ENCODE data around the gene PCSK9. TPM values are rescaled to one million over a fixed set of nuclear protein-coding genes. Genes with fewer than 3 reads are reported as not detected.

The PCSK9 gene
- total RNA-seq, 2 experiments from 2014 or later = not detected

DNA sequence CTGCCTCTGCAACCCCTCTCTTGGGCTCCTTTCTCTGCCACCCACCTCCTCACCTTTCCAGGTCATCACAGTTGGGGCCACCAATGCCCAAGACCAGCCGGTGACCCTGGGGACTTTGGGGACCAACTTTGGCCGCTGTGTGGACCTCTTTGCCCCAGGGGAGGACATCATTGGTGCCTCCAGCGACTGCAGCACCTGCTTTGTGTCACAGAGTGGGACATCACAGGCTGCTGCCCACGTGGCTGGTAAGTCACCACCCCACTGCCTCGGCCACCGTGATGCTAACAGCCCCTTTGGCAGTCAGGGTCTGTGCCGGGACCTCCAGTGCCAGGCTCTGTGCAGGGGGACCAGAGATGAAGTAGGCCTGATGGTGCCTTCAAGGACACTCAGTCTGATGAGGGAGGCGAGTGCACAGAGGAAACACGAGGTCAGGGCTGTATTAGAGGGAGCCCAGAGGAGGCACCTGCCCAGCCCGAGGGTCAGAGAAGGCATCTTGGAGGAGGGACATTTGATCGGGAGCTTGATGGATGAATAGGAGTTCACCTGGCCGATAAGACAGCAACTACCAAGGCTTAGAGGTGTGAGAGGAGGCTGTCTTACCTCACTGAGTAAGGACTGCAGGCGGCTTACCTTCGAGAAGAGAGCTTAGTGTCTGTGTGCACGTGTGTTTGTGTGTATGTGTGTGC lies 18.1 kb downstream of the PCSK9 start:
- H3K27ac Mint-ChIP-seq = no peak overlapping the region
- no peaks in the 10 kb centered on the region for H3K27me3 Mint-ChIP-seq
- no peaks in the 10 kb centered on the region for H3K4me1 ChIP-seq (ENCODE audit: insufficient read depth, low read length)
- H3K9me3 ChIP-seq (ENCODE audit: control insufficient read depth in 1 of 2, insufficient read depth in 1 of 2, low read length in 2 of 2) = no peaks in the 10 kb centered on the region
- ATAC-seq (ENCODE audit: poor library complexity) (no peak), DNase-seq (peak in 1 of 14 experiments; percentile 19)
- ChIA-PET CTCF (no interaction called here), POLR2A (no interaction called here)
- TF ChIP-seq, protein P1, sequence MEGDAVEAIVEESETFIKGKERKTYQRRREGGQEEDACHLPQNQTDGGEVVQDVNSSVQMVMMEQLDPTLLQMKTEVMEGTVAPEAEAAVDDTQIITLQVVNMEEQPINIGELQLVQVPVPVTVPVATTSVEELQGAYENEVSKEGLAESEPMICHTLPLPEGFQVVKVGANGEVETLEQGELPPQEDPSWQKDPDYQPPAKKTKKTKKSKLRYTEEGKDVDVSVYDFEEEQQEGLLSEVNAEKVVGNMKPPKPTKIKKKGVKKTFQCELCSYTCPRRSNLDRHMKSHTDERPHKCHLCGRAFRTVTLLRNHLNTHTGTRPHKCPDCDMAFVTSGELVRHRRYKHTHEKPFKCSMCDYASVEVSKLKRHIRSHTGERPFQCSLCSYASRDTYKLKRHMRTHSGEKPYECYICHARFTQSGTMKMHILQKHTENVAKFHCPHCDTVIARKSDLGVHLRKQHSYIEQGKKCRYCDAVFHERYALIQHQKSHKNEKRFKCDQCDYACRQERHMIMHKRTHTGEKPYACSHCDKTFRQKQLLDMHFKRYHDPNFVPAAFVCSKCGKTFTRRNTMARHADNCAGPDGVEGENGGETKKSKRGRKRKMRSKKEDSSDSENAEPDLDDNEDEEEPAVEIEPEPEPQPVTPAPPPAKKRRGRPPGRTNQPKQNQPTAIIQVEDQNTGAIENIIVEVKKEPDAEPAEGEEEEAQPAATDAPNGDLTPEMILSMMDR (IDR thresholded peaks at IDR 0.05) = no peak
- no peak overlapping the region for H3K4me3 Mint-ChIP-seq
- no peaks in the 10 kb centered on the region for H3K4me1 Mint-ChIP-seq (ENCODE audit: low read depth)
- H3K27ac ChIP-seq (ENCODE audit: low read depth in 1 of 2, low read length in 2 of 2) = no peak overlapping the region
- H3K36me3 Mint-ChIP-seq (ENCODE audit: low read depth) = no peaks in the 10 kb centered on the region
- H3K27me3 ChIP-seq (ENCODE audit: control insufficient read depth in 1 of 2, insufficient read depth in 2 of 2, low read length in 2 of 2) = no peaks in the 10 kb centered on the region
- no peak overlapping the region for H3K4me3 ChIP-seq (ENCODE audit: low read length)
- H3K36me3 ChIP-seq (ENCODE audit: insufficient read depth, low read length) = no peaks in the 10 kb centered on the region
- intact Hi-C loops (cut with DNase I, micrococcal nuclease) = no loop called here
- no peaks in the 10 kb centered on the region for H3K9me3 Mint-ChIP-seq

DNA sequence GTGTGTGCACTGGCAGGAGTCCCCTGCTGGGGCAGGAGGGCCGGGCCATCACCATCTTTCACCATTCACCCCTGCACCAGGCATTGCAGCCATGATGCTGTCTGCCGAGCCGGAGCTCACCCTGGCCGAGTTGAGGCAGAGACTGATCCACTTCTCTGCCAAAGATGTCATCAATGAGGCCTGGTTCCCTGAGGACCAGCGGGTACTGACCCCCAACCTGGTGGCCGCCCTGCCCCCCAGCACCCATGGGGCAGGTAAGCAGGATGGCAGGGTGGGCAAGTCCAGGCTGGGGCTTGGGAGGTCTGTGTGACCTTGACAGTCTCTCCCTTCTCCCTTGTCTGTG lies 18.6 kb downstream of the PCSK9 start:
- H3K9me3 ChIP-seq (ENCODE audit: control insufficient read depth in 1 of 2, insufficient read depth in 1 of 2, low read length in 2 of 2) = no peaks in the 10 kb centered on the region
- H3K27me3 Mint-ChIP-seq = no peaks in the 10 kb centered on the region
- ChIA-PET POLR2A (no interaction called here), CTCF (no interaction called here)
- H3K4me1 Mint-ChIP-seq (ENCODE audit: low read depth) = no peaks in the 10 kb centered on the region
- no peak overlapping the region for H3K27ac ChIP-seq (ENCODE audit: low read depth in 1 of 2, low read length in 2 of 2)
- no peak overlapping the region for H3K4me3 Mint-ChIP-seq
- intact Hi-C loops (cut with DNase I, micrococcal nuclease) = no loop called here
- H3K9me3 Mint-ChIP-seq = no peaks in the 10 kb centered on the region
- no peak overlapping the region for H3K4me3 ChIP-seq (ENCODE audit: low read length)
- H3K36me3 Mint-ChIP-seq (ENCODE audit: low read depth) = no peaks in the 10 kb centered on the region
- H3K4me1 ChIP-seq (ENCODE audit: insufficient read depth, low read length) = no peaks in the 10 kb centered on the region
- H3K36me3 ChIP-seq (ENCODE audit: insufficient read depth, low read length) = no peaks in the 10 kb centered on the region
- DNase-seq (peak in 1 of 14 experiments; percentile 17), ATAC-seq (ENCODE audit: poor library complexity) (no peak)
- TF ChIP-seq, protein P1 (IDR thresholded peaks at IDR 0.05) = no peak
- H3K27ac Mint-ChIP-seq = no peak overlapping the region
- H3K27me3 ChIP-seq (ENCODE audit: control insufficient read depth in 1 of 2, insufficient read depth in 2 of 2, low read length in 2 of 2) = no peaks in the 10 kb centered on the region

DNA sequence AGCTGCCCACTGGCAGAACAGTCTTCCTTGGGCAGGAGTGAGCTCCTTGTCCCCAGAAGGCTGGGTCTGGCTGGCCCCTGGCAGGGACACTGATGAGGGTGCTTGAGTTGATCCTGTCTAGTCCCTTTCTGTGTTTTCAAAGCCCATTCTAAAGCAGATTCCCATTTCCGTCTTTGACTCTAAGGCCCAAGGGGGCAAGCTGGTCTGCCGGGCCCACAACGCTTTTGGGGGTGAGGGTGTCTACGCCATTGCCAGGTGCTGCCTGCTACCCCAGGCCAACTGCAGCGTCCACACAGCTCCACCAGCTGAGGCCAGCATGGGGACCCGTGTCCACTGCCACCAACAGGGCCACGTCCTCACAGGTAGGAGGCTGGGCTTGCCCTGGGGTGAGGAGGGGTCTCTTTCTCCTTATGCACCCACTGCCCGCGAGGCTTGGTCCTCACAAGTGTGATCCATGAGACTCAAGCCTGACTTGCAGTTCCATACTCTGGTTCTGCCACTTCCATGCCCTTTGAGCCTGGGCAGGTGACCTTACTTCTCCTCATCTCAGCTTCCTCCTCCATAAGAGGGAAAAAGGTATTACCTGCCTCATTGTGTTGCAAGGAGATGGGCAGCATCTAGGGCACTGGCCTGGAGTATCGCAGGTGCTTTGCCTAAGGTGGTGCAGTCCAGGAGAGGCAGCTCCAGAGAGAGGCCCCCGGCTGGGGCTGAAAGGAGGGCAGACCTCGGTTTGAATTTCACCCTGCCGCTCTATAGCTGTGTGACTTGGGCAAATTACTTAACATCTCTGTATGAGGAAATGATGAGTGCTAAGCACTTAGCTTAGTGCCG lies 20.2 kb downstream of the PCSK9 start:
- Histone ChIP-seq H3K4me3 (ENCODE audit: low read length) (no peak overlapping the region), H3K27ac (ENCODE audit: low read depth in 1 of 2, low read length in 2 of 2) (no peak overlapping the region), H3K27me3 (ENCODE audit: control insufficient read depth in 1 of 2, insufficient read depth in 2 of 2, low read length in 2 of 2) (no peaks in the 10 kb centered on the region), H3K36me3 (ENCODE audit: insufficient read depth, low read length) (no peaks in the 10 kb centered on the region), H3K4me1 (ENCODE audit: insufficient read depth, low read length) (no peaks in the 10 kb centered on the region), H3K9me3 (ENCODE audit: control insufficient read depth in 1 of 2, insufficient read depth in 1 of 2, low read length in 2 of 2) (no peaks in the 10 kb centered on the region)
- intact Hi-C loops (cut with DNase I, micrococcal nuclease) = no loop called here
- ATAC-seq (ENCODE audit: poor library complexity) = no peak
- CTCF ChIA-PET = no interaction called here
- no peak overlapping the region for H3K4me3 Mint-ChIP-seq
- no peaks in the 10 kb centered on the region for H3K4me1 Mint-ChIP-seq (ENCODE audit: low read depth)
- no peaks in the 10 kb centered on the region for H3K9me3 Mint-ChIP-seq
- POLR2A ChIA-PET = no interaction called here
- H3K27me3 Mint-ChIP-seq = no peaks in the 10 kb centered on the region
- peak in 1 of 14 experiments; percentile 23 for DNase-seq
- H3K36me3 Mint-ChIP-seq (ENCODE audit: low read depth) = no peaks in the 10 kb centered on the region
- H3K27ac Mint-ChIP-seq = no peak overlapping the region
- TF ChIP-seq, protein P1 (IDR thresholded peaks at IDR 0.05) = no peak

All from CD4-positive, alpha-beta T cell (primary cell).